Adrenal gland (tissue), 5 donors: Measurements from ENCODE around the gene GTF2IRD1.
A peak's percentile ranks its signal among the peaks of the same experiment; 100 is the strongest.

Source experiments
- CTCF ChIP-seq, 6 experiments: fragments of 450-650 bp in 4 of 6; fragments of 200-600 bp in 2 of 6; sonication (generic) in 1 of 6; IDR thresholded peaks; 1 replicate in 5 of 6; 2 replicates in 1 of 6; pipeline versions ENCODE4 v1.5.1 to v1.8.0; 2016 to 2021; ENCODE audit warnings: antibody characterized with exemption in 6 of 6, mild to moderate bottlenecking in 2 of 6, moderate library complexity in 1 of 6
- POLR2A ChIP-seq, 2 donors: fragments of 450-650 bp; IDR thresholded peaks; one replicate each; pipeline ENCODE4 v1.6.1; 2017; ENCODE audit warnings: antibody characterized with exemption in 2 of 2, mild to moderate bottlenecking in 2 of 2, moderate library complexity in 1 of 2
- donor health status: DM: no; HTN: no; CAD: no.

- TF ChIP-seq CTCF (IDR thresholded peaks at IDR 0.05) (peak; percentile 94 to 99 (median 97)), POLR2A (IDR thresholded peaks at IDR 0.05) (no peak)
Observed at GRCh38 chr7:74417419-74417971, 36.2 kb upstream of the GTF2IRD1 start.
